Activated CD8-positive, alpha-beta memory T cell treated with anti-CD3 and anti-CD28 coated beads for 1 hour (primary cell): ENCODE data around the gene ZFC3H1.
"Not testable (repeated sequence)": the region's sequence is repeated elsewhere in the genome, so short reads cannot be mapped to it uniquely, and the experiment has no call there.

ENCODE experiments used
- DNase-seq, 2 donors: peaks; one replicate each; pipeline ENCODE4 v3.0.0-alpha.2; 2020; ENCODE audit warnings: low read depth in 1 of 2; ENCODE audit errors: extremely low read depth in 1 of 2

ZFC3H1 gene

DNA sequence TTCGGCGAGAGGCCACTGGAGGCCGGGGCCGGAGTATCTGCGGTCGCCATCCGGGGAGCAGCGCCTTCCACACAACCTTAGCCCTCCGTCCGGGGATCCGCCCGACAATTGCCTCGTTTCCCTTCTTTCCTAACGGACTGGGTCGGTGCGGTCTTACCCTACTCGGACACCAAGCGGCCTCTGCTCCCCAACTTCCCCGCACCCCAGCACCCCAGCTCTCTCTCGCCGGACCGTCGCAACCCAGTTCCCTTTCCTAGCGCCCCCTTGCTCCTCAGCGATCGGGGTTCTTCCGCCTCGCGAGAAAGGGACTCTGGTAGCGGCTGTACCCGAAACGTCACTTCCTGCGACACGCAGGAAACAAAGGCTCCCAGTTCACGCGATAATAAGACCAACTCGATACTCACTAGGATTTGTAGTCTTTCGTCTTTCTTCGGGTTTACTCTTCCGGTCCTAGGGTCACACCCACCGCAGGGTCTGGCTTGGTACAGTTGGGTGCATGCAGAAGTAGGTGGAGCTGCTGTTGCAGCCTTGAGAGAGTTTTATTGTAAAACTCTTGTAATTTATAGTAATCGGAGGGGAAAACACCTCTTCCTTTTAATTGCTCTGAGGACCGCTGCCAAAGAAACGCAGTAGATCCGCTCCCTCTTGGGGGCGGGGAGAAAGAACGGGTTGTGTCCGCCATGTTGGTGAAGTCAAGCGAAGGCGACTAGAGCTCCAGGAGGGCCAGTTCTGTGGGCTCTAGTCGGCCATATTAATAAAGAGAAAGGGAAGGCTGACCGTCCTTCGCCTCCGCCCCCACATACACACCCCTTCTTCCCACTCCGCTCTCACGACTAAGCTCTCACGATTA, at the start of gene ZFC3H1, which contains the start of gene THAP2:
Gene ZFC3H1, minus strand, starts transcription at position 288 of the 850 bp plus-strand sequence. Its CDS starts 238 bp downstream, at position 50.
Gene THAP2, plus strand, starts transcription at position 741 of the 850 bp plus-strand sequence. CDS start 209 bp downstream, outside the sequence.
- DNase-seq, result peak; percentile 79 to 82

DNA sequence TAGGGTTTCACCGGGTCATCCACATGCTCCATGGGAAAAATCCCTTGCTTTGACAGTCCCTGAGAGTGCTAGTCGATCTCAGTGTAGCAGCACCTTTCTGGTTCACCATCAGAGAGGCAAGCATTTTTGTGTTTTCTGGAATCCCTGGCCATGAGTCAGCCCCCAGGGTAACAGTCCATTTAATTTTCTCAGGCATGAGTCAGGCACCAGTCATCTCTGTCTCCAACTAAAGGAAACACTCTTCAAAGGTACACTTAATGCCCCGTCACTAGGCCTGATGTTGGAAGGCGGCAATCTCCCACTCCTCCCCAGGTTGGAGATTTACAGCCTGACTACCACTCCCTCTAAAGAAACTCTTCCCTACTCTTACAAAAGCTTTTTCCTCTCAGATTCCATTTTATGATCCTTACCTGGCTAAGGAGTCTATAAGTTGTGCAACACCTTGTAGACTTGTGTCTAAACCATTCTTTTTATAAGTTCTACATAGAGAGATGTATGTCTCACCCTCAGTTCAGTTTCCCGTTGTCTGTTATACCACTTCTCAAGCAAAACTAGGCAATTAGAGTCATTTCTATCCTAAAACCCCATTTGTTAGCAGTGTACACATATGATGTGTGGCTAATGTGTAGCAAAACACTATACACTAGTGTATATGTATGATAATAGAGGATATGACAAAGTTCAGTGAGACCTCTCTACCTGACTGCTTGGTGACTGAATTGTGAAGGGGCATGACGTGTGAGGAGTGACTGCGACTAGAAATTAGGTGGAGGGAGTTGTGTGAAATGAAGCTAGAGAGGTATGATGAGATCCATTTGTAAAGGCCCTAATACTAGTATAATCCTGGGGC, 46.9 kb upstream of the ZFC3H1 start:
- DNase-seq, result no peak

DNA sequence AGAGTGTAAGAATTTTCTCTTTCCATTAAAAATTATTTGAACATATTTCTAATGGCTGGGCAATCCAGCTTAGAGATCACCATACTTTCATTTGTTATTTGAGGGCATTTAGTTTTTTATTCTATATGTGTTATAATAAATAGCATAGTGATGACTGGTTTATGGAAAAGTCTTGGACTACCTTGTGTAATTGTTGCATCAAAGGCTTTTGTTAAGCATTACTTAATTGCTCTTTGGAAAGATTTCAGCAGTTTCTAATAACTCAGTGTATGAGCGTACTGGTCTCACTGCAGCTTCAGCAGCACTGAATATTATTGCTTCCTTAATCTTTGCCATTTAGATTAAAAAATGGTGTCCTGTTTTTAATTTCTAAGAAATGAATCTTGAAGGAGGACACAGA, 45.0 kb upstream of the ZFC3H1 start:
- no peak for DNase-seq

DNA sequence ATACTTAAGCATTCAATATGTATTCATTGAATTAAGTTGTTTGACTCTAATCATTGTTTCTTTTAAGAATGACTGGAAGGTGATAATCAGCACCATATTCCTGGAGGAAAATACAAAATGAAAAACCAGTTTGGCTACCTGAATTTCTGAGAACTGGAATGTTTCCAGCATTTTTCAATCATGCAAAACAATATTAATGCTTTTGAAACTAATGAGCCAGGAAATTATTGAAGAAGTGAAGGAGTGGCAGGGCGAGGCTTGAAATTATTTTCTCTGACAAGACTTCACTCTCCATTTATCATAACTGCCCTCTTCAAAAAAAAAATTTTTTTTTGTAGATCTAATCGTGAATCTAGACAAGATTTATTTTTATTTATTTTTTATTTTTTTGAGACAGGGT, 41.3 kb upstream of the ZFC3H1 start:
- DNase-seq, result no peak

GRCh38 chr12:71703206-71703605, 39.6 kb upstream of the ZFC3H1 start:
- no peak for DNase-seq

GRCh38 chr12:71702590-71702989, 38.9 kb upstream of the ZFC3H1 start:
- no peak for DNase-seq

- not testable (repeated sequence) for DNase-seq
Observed at GRCh38 chr12:71702181-71702580, 38.5 kb upstream of the ZFC3H1 start.

DNA sequence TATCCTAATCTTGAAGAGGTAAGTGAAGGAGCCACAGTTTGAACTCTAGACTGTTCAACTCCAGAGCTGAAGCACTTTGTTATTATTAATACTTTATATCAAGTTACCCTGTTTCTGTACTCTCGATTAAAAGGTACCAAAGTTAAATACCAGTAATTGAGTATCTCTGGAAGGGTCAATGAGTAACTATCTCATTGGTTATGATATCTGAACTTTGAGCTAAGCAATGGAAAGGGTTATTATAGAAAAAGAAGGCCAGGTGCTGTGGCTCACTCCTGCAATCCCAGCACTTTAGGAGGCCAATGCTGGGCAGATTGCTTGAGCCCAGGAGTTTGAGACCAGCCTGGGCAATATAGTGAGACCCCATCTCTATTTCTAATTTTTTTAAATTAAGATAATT, 32.1 kb upstream of the ZFC3H1 start:
- no peak for DNase-seq

DNA sequence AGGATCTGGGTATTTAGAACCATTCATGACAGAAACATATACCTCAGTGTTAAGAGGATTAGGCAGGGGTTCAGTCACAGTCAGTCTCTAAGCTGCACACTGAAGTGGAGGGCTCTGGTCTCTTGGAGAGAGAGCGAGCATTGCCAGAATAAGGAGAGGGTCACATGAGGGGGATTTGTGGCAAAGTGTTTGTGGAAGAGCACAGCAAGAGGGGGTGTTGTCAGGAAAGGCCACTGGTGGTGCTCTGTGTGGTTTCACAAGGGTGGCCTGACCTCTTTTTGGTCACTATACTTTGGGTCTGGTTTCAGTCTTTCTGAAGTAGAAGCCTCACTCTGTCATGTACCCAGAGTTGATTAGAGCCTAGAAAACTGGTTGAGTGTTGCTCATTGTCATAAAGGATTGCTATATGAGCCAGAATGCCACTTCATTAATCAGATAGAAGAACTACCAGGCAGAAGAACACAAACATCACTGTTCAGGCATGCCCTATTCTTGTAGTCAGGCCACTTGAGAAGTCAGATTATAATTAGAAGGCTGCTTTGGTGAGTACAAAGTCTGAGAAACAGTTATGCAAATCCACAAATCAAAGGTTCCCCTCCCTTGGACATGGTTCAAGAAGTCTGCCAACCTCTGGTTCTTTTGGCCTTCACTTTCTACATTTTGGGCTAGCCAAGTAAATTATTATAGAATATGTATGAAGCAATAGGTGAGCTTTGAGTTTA, 30.6 kb upstream of the ZFC3H1 start:
- no peak for DNase-seq

GRCh38 chr12:71693651-71694050, 30.0 kb upstream of the ZFC3H1 start:
- DNase-seq, result not testable (repeated sequence)

DNA sequence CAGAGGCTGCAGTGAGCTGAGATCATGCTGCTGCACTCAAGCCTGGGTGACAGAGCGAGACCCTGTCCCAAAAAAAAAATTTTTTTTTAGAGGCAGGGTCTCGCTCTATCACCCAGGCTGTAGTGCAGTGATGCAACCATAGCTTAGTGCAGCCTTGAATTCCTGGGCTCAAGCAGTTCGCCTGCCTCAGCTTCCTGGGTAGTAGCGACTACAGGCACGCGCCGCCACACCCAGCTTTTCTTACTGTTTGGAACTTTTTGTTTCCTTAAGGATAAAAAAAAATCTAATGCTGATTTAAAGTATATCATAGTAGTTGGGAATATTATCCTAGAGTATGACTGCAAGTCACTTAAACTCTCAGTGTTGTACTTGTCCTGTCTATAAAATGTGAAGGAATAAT, 29.5 kb upstream of the ZFC3H1 start:
- DNase-seq, result no peak

GRCh38 chr12:71691504-71692129, 28.0 kb upstream of the ZFC3H1 start:
- no peak for DNase-seq

- no peak for DNase-seq
Observed at GRCh38 chr12:71688961-71689570, 25.4 kb upstream of the ZFC3H1 start.

DNA sequence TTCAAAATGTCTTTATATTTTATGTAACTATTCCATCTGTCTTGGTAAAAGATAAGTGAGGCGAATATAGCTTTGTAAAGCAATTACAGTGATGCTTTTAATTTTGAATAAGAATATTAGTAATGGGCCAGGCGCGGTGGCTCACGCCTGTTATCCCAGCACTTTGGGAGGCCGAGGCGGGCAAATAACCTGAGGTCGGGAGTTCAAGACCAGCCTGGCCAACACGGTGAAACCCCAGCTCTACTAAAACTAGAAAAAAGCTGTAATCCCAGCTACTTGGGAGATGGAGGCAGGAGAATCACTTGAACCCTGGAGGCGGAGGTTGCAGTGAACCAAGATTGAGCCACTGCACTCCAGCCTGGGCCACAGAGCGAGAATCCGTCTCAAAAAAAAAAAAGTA, 23.5 kb upstream of the ZFC3H1 start:
- DNase-seq, result not testable (repeated sequence)

DNA sequence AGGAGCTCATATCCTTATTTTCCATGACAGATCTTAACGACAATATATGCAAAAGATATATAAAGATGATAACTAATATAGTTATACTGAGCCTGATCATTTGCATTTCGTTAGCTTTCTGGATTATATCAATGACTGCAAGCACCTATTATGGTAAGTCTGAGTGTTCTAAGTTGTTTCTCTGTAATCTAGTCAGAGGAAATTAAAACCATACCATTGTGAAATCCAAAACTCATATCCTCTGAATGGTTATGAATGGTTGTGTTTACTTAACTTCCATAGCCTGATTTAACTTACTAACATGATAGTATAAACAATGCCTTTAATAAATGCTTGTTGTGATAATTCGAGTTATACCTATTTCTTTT, 23.0 kb upstream of the ZFC3H1 start:
- no peak for DNase-seq

DNA sequence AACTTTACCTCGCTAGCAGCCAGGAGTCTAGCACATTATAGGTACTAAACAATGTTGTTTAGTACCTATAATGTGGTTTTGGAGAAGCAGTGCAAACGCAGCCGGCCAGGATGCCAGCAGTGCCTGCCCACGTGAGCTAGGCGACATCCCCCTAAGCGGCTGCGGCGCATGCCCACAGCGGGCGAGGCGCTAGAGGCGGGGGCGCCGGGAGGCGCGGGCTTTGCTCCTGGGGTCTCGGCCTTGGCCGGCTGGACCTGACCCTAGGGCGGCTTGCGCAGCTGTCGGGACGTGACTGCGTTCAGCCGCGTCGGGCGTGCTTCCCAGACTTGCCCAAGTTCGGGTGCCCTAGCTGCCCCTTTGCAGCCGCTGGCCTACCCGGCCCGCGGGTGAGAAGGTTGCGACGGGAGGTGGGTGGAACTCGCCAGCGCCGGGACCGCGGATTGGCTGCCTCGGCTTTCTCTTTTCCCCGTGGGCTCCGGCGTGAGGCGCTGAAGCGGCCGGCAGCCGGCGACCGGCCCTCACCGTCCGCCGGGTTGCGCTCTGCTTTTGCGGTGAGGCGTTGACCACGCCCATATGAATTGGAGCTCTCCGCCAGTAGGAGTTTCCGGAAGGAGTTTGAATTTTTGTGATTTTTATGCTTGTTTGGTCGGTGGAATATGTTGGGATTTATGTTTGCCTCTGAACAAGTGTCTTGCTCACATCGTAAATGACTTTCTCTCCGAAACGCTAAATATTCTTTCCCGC, 22.4 kb upstream of the ZFC3H1 start, which contains the start of gene TMEM19:
Gene TMEM19, plus strand, starts transcription at position 169 of the 744 bp plus-strand sequence. CDS start 599 bp downstream, outside the sequence.
- peak; percentile 45 to 70 for DNase-seq

DNA sequence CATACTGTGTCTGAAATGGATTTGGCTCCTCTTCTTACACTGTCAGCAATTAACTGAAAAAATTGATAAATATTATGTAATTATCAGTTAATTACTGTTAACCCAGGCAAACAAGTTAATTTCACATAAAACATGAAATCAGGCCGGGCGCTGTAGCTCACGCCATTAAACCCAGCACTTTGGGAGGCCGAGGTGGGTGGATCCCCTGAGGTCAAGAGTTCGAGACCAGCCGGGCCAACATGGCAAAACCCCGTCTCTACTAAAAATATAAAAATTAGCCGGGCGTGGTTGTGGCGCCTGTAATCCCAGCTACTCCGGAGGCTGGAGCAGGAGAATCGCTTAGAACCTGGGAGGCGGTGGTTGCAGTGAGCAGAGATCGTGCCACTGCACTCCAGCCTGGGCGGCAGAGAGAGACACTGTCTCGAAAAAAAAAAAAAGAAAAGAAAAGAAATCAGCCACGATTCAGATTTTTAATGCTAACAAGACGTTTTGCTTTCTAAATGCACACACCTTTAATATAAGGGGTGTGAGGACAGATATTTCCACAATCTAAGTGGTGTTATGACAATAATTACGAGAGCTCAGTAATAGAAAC, 21.8 kb upstream of the ZFC3H1 start:
- DNase-seq, result no peak

GRCh38 chr12:71684081-71684480, 20.4 kb upstream of the ZFC3H1 start:
- DNase-seq, result no peak

DNA sequence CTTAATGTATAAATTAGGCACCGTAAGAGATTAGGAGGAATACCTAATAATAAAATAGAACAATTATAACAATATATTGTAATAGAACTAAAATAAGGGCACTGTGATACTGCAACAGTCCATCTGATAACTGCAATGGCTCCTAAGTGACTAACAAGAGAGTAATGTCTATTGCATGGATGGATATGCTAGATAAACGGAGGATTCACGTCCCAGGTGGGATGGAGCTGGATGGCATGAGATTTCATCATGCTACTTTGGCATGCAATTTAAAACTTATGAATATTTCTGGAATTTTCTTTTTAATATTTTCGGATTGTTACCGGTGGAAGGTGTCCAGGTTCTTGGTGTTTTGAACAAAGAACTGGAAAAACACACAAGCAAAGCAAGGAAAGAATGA, 20.0 kb upstream of the ZFC3H1 start:
- no peak for DNase-seq
